ENCODE data around the gene SCFD2.

Gene SCFD2

GRCh38 chr4:52874948-52875347, 490.9 kb downstream of the SCFD2 start:
- no peaks in the 10 kb centered on the region for H3K27me3 ChIP-seq (ENCODE audit: control insufficient read depth, insufficient read depth, low read length)
- H3K4me1 ChIP-seq (ENCODE audit: control insufficient read depth, insufficient read depth, low read length): no peaks in the 10 kb centered on the region
- no peak overlapping the region for H3K4me2 ChIP-seq (ENCODE audit: low read length)
- H3K9ac ChIP-seq (ENCODE audit: low read depth, low read length): no peak overlapping the region
- H3K36me3 ChIP-seq (ENCODE audit: insufficient read depth, low read length): no peaks in the 10 kb centered on the region
- no peaks in the 10 kb centered on the region for H3K9me3 ChIP-seq (replicated peaks; ENCODE audit: low read length)
- H3K4me3 ChIP-seq (ENCODE audit: low read length): no peak overlapping the region

- Histone ChIP-seq H3K4me1 (ENCODE audit: control insufficient read depth, insufficient read depth, low read length) (peaks cover 10% of the 10 kb centered on the region), H3K27me3 (ENCODE audit: control insufficient read depth, insufficient read depth, low read length) (no peaks in the 10 kb centered on the region), H3K4me3 (ENCODE audit: low read length) (no peak overlapping the region)
These were observed 492.0 kb downstream of the SCFD2 start for GRCh38 chr4:52873861-52874343.

GRCh38 chr4:52873191-52873590, 492.7 kb downstream of the SCFD2 start:
- Histone ChIP-seq H3K9ac (ENCODE audit: low read depth, low read length) (no peak overlapping the region), H3K27me3 (ENCODE audit: control insufficient read depth, insufficient read depth, low read length) (no peaks in the 10 kb centered on the region), H3K4me1 (ENCODE audit: control insufficient read depth, insufficient read depth, low read length) (peaks cover 10% of the 10 kb centered on the region), H3K36me3 (ENCODE audit: insufficient read depth, low read length) (no peaks in the 10 kb centered on the region), H3K9me3 (replicated peaks; ENCODE audit: low read length) (no peaks in the 10 kb centered on the region), H3K4me3 (ENCODE audit: low read length) (no peak overlapping the region), H3K4me2 (ENCODE audit: low read length) (no peak overlapping the region)

More at GRCh38 chr4:52873861-52874343, 492.0 kb downstream of the SCFD2 start:
- Histone ChIP-seq H3K4me2 (ENCODE audit: low read length) (no peak overlapping the region), H3K9ac (ENCODE audit: low read depth, low read length) (no peak overlapping the region), H3K36me3 (ENCODE audit: insufficient read depth, low read length) (no peaks in the 10 kb centered on the region), H3K9me3 (replicated peaks; ENCODE audit: low read length) (no peaks in the 10 kb centered on the region)

- no peak overlapping the region for H3K4me3 ChIP-seq (ENCODE audit: low read length)
- H3K4me1 ChIP-seq (ENCODE audit: control insufficient read depth, insufficient read depth, low read length): peaks cover 10% of the 10 kb centered on the region
- H3K9ac ChIP-seq (ENCODE audit: low read depth, low read length): no peak overlapping the region
- H3K4me2 ChIP-seq (ENCODE audit: low read length): no peak overlapping the region
- H3K27me3 ChIP-seq (ENCODE audit: control insufficient read depth, insufficient read depth, low read length): no peaks in the 10 kb centered on the region
- H3K36me3 ChIP-seq (ENCODE audit: insufficient read depth, low read length): no peaks in the 10 kb centered on the region
- H3K9me3 ChIP-seq (replicated peaks; ENCODE audit: low read length): no peaks in the 10 kb centered on the region
These were observed 495.6 kb downstream of the SCFD2 start for GRCh38 chr4:52870225-52870624.

GRCh38 chr4:52869656-52870055, 496.2 kb downstream of the SCFD2 start:
- no peaks in the 10 kb centered on the region for H3K36me3 ChIP-seq (ENCODE audit: insufficient read depth, low read length)
- no peak overlapping the region for H3K9ac ChIP-seq (ENCODE audit: low read depth, low read length)
- H3K4me3 ChIP-seq (ENCODE audit: low read length): no peak overlapping the region
- peak overlapping the region; percentile 31 for H3K4me2 ChIP-seq (ENCODE audit: low read length)
- H3K9me3 ChIP-seq (replicated peaks; ENCODE audit: low read length): no peaks in the 10 kb centered on the region
- no peaks in the 10 kb centered on the region for H3K27me3 ChIP-seq (ENCODE audit: control insufficient read depth, insufficient read depth, low read length)
- H3K4me1 ChIP-seq (ENCODE audit: control insufficient read depth, insufficient read depth, low read length): peaks cover 10% of the 10 kb centered on the region

- Histone ChIP-seq H3K4me3 (ENCODE audit: low read length) (no peak overlapping the region), H3K4me1 (ENCODE audit: control insufficient read depth, insufficient read depth, low read length) (peaks cover 10% of the 10 kb centered on the region), H3K4me2 (ENCODE audit: low read length) (peak overlapping the region; percentile 31), H3K9ac (ENCODE audit: low read depth, low read length) (no peak overlapping the region), H3K27me3 (ENCODE audit: control insufficient read depth, insufficient read depth, low read length) (no peaks in the 10 kb centered on the region), H3K9me3 (replicated peaks; ENCODE audit: low read length) (no peaks in the 10 kb centered on the region), H3K36me3 (ENCODE audit: insufficient read depth, low read length) (no peaks in the 10 kb centered on the region)
These were observed 496.7 kb downstream of the SCFD2 start for GRCh38 chr4:52869196-52869595.

- H3K4me3 ChIP-seq (ENCODE audit: low read length): no peak overlapping the region
- no peaks in the 10 kb centered on the region for H3K9me3 ChIP-seq (replicated peaks; ENCODE audit: low read length)
- H3K36me3 ChIP-seq (ENCODE audit: insufficient read depth, low read length): no peaks in the 10 kb centered on the region
- H3K27me3 ChIP-seq (ENCODE audit: control insufficient read depth, insufficient read depth, low read length): no peaks in the 10 kb centered on the region
- H3K4me1 ChIP-seq (ENCODE audit: control insufficient read depth, insufficient read depth, low read length): peaks cover 10% of the 10 kb centered on the region
- H3K4me2 ChIP-seq (ENCODE audit: low read length): no peak overlapping the region
- H3K9ac ChIP-seq (ENCODE audit: low read depth, low read length): no peak overlapping the region
These were observed 497.7 kb downstream of the SCFD2 start for GRCh38 chr4:52868133-52868532.

GRCh38 chr4:52867163-52867562, 498.7 kb downstream of the SCFD2 start:
- Histone ChIP-seq H3K4me1 (ENCODE audit: control insufficient read depth, insufficient read depth, low read length) (peaks cover 16% of the 10 kb centered on the region), H3K36me3 (ENCODE audit: insufficient read depth, low read length) (no peaks in the 10 kb centered on the region), H3K9ac (ENCODE audit: low read depth, low read length) (no peak overlapping the region), H3K9me3 (replicated peaks; ENCODE audit: low read length) (no peaks in the 10 kb centered on the region), H3K4me3 (ENCODE audit: low read length) (no peak overlapping the region), H3K27me3 (ENCODE audit: control insufficient read depth, insufficient read depth, low read length) (peaks cover 5% of the 10 kb centered on the region), H3K4me2 (ENCODE audit: low read length) (no peak overlapping the region)

GRCh38 chr4:52866734-52867133, 499.1 kb downstream of the SCFD2 start:
- peaks cover 5% of the 10 kb centered on the region for H3K27me3 ChIP-seq (ENCODE audit: control insufficient read depth, insufficient read depth, low read length)
- H3K9me3 ChIP-seq (replicated peaks; ENCODE audit: low read length): no peaks in the 10 kb centered on the region
- H3K4me2 ChIP-seq (ENCODE audit: low read length): no peak overlapping the region
- H3K9ac ChIP-seq (ENCODE audit: low read depth, low read length): no peak overlapping the region
- no peak overlapping the region for H3K4me3 ChIP-seq (ENCODE audit: low read length)
- no peaks in the 10 kb centered on the region for H3K36me3 ChIP-seq (ENCODE audit: insufficient read depth, low read length)
- peaks cover 17% of the 10 kb centered on the region for H3K4me1 ChIP-seq (ENCODE audit: control insufficient read depth, insufficient read depth, low read length)

GRCh38 chr4:52865300-52865699, 500.6 kb downstream of the SCFD2 start:
- H3K27me3 ChIP-seq (ENCODE audit: control insufficient read depth, insufficient read depth, low read length): peaks cover 15% of the 10 kb centered on the region
- H3K4me2 ChIP-seq (ENCODE audit: low read length): no peak overlapping the region
- H3K4me1 ChIP-seq (ENCODE audit: control insufficient read depth, insufficient read depth, low read length): peaks cover 20% of the 10 kb centered on the region
- no peaks in the 10 kb centered on the region for H3K9me3 ChIP-seq (replicated peaks; ENCODE audit: low read length)
- H3K4me3 ChIP-seq (ENCODE audit: low read length): no peak overlapping the region
- H3K9ac ChIP-seq (ENCODE audit: low read depth, low read length): no peak overlapping the region
- H3K36me3 ChIP-seq (ENCODE audit: insufficient read depth, low read length): no peaks in the 10 kb centered on the region

- H3K9me3 ChIP-seq (replicated peaks; ENCODE audit: low read length): no peaks in the 10 kb centered on the region
- no peak overlapping the region for H3K4me2 ChIP-seq (ENCODE audit: low read length)
- no peak overlapping the region for H3K9ac ChIP-seq (ENCODE audit: low read depth, low read length)
- H3K36me3 ChIP-seq (ENCODE audit: insufficient read depth, low read length): no peaks in the 10 kb centered on the region
- no peak overlapping the region for H3K4me3 ChIP-seq (ENCODE audit: low read length)
- H3K27me3 ChIP-seq (ENCODE audit: control insufficient read depth, insufficient read depth, low read length): peaks cover 20% of the 10 kb centered on the region
- H3K4me1 ChIP-seq (ENCODE audit: control insufficient read depth, insufficient read depth, low read length): peaks cover 19% of the 10 kb centered on the region
These were observed 501.1 kb downstream of the SCFD2 start for GRCh38 chr4:52864793-52865192.

- no peak overlapping the region for H3K9ac ChIP-seq (ENCODE audit: low read depth, low read length)
- H3K4me2 ChIP-seq (ENCODE audit: low read length): no peak overlapping the region
- peaks cover 2% of the 10 kb centered on the region for H3K9me3 ChIP-seq (replicated peaks; ENCODE audit: low read length)
- no peaks in the 10 kb centered on the region for H3K36me3 ChIP-seq (ENCODE audit: insufficient read depth, low read length)
- peaks cover 11% of the 10 kb centered on the region for H3K4me1 ChIP-seq (ENCODE audit: control insufficient read depth, insufficient read depth, low read length)
- no peak overlapping the region for H3K4me3 ChIP-seq (ENCODE audit: low read length)
- H3K27me3 ChIP-seq (ENCODE audit: control insufficient read depth, insufficient read depth, low read length): peaks cover 27% of the 10 kb centered on the region
These were observed 502.5 kb downstream of the SCFD2 start for GRCh38 chr4:52863324-52863723.
